VCaP (cell line): ENCODE results near the gene RPS19.
A peak's percentile ranks its signal among the peaks of the same experiment; 100 is the strongest.

Experiments used
- H3K27ac ChIP-seq: fragments of 450-650 bp; 2 replicates; pipeline ENCODE4 v1.5.1; 2017
- CTCF ChIP-seq: fragments of 450-650 bp; conservative IDR thresholded peaks from 2 replicates; pipeline ENCODE4 v1.5.1; 2017; ENCODE audit warnings: mild to moderate bottlenecking, moderate library complexity

RPS19 gene

GRCh38 chr19:41821003-41821735 is 38.9 kb upstream of the RPS19 start:
- no peak overlapping the region for H3K27ac ChIP-seq
- TF ChIP-seq CTCF, result peak; percentile 91

- no peak overlapping the region for H3K27ac ChIP-seq
- TF ChIP-seq CTCF, result no peak
These were observed 21.9 kb upstream of the RPS19 start for GRCh38 chr19:41837981-41838708.

- H3K27ac ChIP-seq, result no peak overlapping the region
- TF ChIP-seq CTCF, result no peak
These were observed 20.8 kb upstream of the RPS19 start for GRCh38 chr19:41839211-41839610.

GRCh38 chr19:41843371-41843770 is 16.7 kb upstream of the RPS19 start:
- no peak overlapping the region for H3K27ac ChIP-seq
- TF ChIP-seq CTCF, result no peak

GRCh38 chr19:41844601-41845000 is 15.5 kb upstream of the RPS19 start, which contains the start of gene LYPD4:
Gene LYPD4 (minus strand): TSS chr19:41844683. CDS start chr19:41839285, 5,398 bp downstream.
- no peak within 1 kb of the TSS for H3K27ac ChIP-seq
- TF ChIP-seq CTCF, result no peak

- H3K27ac ChIP-seq, result no peak within 1 kb of the TSS
- no peak for TF ChIP-seq CTCF
These were observed 15.2 kb upstream of the RPS19 start, which contains the start of gene DMRTC2 for GRCh38 chr19:41845001-41845050. Gene DMRTC2 (plus strand): TSS chr19:41845042. CDS start chr19:41847429, 2,387 bp downstream.

- TF ChIP-seq CTCF, result no peak
- H3K27ac ChIP-seq, result no peak overlapping the region
These were observed 14.9 kb upstream of the RPS19 start for GRCh38 chr19:41845051-41845590.
